OCI-LY7 (cell line): Measurements from ENCODE around the gene GCAT.

Experiments used
- EZH2phosphoT487 ChIP-seq: fragments of 200-600 bp; sonication (generic); IDR thresholded peaks from 2 replicates; pipeline ENCODE4 v1.6.1; 2018; ENCODE audit warnings: low read depth, borderline replicate concordance, mild to moderate bottlenecking, mixed run types, antibody characterized with exemption, low read length, moderate library complexity, mixed read lengths
- TF ChIP-seq, protein P1 (sequence below): fragments of 200-600 bp; sonication (generic); conservative IDR thresholded peaks from 2 replicates; pipeline ENCODE4 v1.5.1; 2014; ENCODE audit warnings: mild to moderate bottlenecking, antibody characterized with exemption, low read length, moderate library complexity, mixed read lengths

DNA sequence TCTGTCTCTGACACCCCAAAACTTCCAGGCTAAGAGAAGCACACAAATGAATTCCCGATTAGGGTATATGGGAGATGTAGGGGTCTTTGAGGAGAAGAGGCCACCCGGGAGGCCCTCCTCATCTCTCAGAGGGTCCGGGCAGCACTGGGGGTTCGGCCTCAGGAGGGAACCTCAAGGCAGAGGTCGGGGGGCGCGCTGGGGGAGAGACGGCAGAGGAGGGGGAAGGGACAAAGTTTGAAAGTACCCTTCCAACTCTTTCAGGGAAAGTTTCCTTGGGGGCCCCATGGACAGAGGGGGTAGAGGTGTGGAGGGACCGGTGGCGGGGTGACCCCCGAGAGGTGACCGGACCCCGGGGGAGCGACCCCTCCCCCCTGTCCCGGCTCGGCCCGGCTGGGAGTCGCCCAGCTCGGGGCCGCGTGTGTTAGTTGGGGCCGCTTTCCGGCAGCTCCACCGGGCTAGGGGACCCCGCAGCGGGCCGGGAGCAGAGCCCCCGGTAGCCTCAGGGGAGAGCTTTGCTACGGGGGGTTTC is 3.3 kb upstream of the GCAT start:
- TF ChIP-seq, protein P1, sequence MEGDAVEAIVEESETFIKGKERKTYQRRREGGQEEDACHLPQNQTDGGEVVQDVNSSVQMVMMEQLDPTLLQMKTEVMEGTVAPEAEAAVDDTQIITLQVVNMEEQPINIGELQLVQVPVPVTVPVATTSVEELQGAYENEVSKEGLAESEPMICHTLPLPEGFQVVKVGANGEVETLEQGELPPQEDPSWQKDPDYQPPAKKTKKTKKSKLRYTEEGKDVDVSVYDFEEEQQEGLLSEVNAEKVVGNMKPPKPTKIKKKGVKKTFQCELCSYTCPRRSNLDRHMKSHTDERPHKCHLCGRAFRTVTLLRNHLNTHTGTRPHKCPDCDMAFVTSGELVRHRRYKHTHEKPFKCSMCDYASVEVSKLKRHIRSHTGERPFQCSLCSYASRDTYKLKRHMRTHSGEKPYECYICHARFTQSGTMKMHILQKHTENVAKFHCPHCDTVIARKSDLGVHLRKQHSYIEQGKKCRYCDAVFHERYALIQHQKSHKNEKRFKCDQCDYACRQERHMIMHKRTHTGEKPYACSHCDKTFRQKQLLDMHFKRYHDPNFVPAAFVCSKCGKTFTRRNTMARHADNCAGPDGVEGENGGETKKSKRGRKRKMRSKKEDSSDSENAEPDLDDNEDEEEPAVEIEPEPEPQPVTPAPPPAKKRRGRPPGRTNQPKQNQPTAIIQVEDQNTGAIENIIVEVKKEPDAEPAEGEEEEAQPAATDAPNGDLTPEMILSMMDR, result no peak
- no peak for TF ChIP-seq EZH2phosphoT487
